Trophoblast cell (in vitro differentiated cells and primary cell): ENCODE data around the gene KLHL18.

Experiments used
- DNase-seq, 2 donors: peaks; one replicate each; pipeline ENCODE4 v3.0.0-alpha.2; 2016
- H2AFZ ChIP-seq: 2 replicates; pipeline ENCODE4 v1.6.1; 2013; ENCODE audit warnings: low read length, moderate library complexity, mild to moderate bottlenecking; ENCODE audit not compliant: insufficient read depth, poor library complexity
- H2AK5ac ChIP-seq: 2 replicates; pipeline ENCODE4 v1.6.1; 2013; ENCODE audit warnings: mild to moderate bottlenecking, low read length
- H2BK120ac ChIP-seq: 2 replicates; pipeline ENCODE4 v1.6.1; 2013; ENCODE audit warnings: low read length, mild to moderate bottlenecking, moderate library complexity; ENCODE audit not compliant: insufficient read depth, poor library complexity
- H2BK12ac ChIP-seq: 2 replicates; pipeline ENCODE4 v1.6.1; 2013; ENCODE audit warnings: mild to moderate bottlenecking, low read length, moderate library complexity
- H2BK5ac ChIP-seq: 2 replicates; pipeline ENCODE4 v1.6.1; 2013; ENCODE audit warnings: low read length, low read depth, moderate library complexity, mild to moderate bottlenecking; ENCODE audit not compliant: poor library complexity
- H3K14ac ChIP-seq: 2 replicates; pipeline ENCODE4 v1.6.1; 2013; ENCODE audit warnings: mild to moderate bottlenecking, low read length
- H3K18ac ChIP-seq: 2 replicates; pipeline ENCODE4 v1.6.1; 2013; ENCODE audit warnings: mild to moderate bottlenecking, low read length
- H3K23ac ChIP-seq: 2 replicates; pipeline ENCODE4 v1.6.1; 2013; ENCODE audit warnings: low read length
- H3K27ac ChIP-seq: 2 replicates; pipeline ENCODE4 v1.5.1; 2013; ENCODE audit warnings: low read depth, mild to moderate bottlenecking, inconsistent platforms, low read length, moderate library complexity
- H3K27me3 ChIP-seq: 2 replicates; pipeline ENCODE4 v1.6.1; 2013; ENCODE audit warnings: inconsistent platforms, mild to moderate bottlenecking, low read length, moderate library complexity; ENCODE audit not compliant: insufficient read depth
- H3K36me3 ChIP-seq, 2 experiments: 1 replicate in 1 of 2; 2 replicates in 1 of 2; pipeline ENCODE4 v1.6.1; 2013; ENCODE audit warnings: low read length in 2 of 2, mild to moderate bottlenecking in 2 of 2, moderate library complexity in 1 of 2; ENCODE audit not compliant: insufficient read depth in 2 of 2, control insufficient read depth in 1 of 2
- H3K4ac ChIP-seq: 2 replicates; pipeline ENCODE4 v1.6.1; 2013; ENCODE audit warnings: low read depth, mild to moderate bottlenecking, low read length, moderate library complexity
- H3K4me1 ChIP-seq, 2 experiments: 1 replicate in 1 of 2; 2 replicates in 1 of 2; pipeline ENCODE4 v1.6.1; 2013; ENCODE audit warnings: low read length in 2 of 2, mild to moderate bottlenecking in 2 of 2, moderate library complexity in 1 of 2; ENCODE audit not compliant: insufficient read depth in 2 of 2, control insufficient read depth in 1 of 2
- H3K4me2 ChIP-seq: 2 replicates; pipeline ENCODE4 v1.6.1; 2013; ENCODE audit warnings: inconsistent platforms, mild to moderate bottlenecking, low read length, moderate library complexity
- H3K4me3 ChIP-seq: 2 replicates; pipeline ENCODE4 v1.5.1; 2013; ENCODE audit warnings: mild to moderate bottlenecking, low read depth, low read length, inconsistent platforms
- H3K79me1 ChIP-seq: one replicate; pipeline ENCODE4 v1.6.1; 2013; ENCODE audit warnings: low read length
- H3K79me2 ChIP-seq: 2 replicates; pipeline ENCODE4 v1.6.1; 2013; ENCODE audit warnings: low read length, mild to moderate bottlenecking; ENCODE audit not compliant: control insufficient read depth, insufficient read depth, poor library complexity
- H3K9ac ChIP-seq: 2 replicates; pipeline ENCODE4 v1.6.1; 2013; ENCODE audit warnings: mild to moderate bottlenecking, low read length
- H3K9me3 ChIP-seq: 2 replicates; pipeline ENCODE4 v1.6.1; 2013; ENCODE audit warnings: low read depth, mild to moderate bottlenecking, control low read depth, inconsistent platforms, low read length; ENCODE audit not compliant: insufficient read depth
- H4K12ac ChIP-seq: 2 replicates; pipeline ENCODE4 v1.6.1; 2013; ENCODE audit warnings: low read depth, mild to moderate bottlenecking, low read length, moderate library complexity
- H4K8ac ChIP-seq: 2 replicates; pipeline ENCODE4 v1.6.1; 2013; ENCODE audit warnings: low read depth, mild to moderate bottlenecking, low read length, moderate library complexity
- H4K91ac ChIP-seq: one replicate; pipeline ENCODE4 v1.6.1; 2013; ENCODE audit warnings: low read depth, mild to moderate bottlenecking, low read length, moderate library complexity
- WGBS: extraction: QIAGEN DNeasy Blood & Tissue Kit; methylation state at CpG from one replicate; pipeline ENCODE4 v1.1.7; 2013; ENCODE audit warnings: missing lambda C conversion rate; ENCODE audit not compliant: insufficient read length, insufficient coverage; ENCODE audit errors: extremely low coverage; 5-methylcytosine and 5-hydroxymethylcytosine counted together

KLHL18 gene

GRCh38 chr3:47348411-47349154 lies 65.8 kb downstream of the KLHL18 start:
- Histone ChIP-seq H2AK5ac (no peak overlapping the region), H2AFZ (no peak overlapping the region), H2BK5ac (no peak overlapping the region), H3K4me1 (peaks cover 0 to 2% of the 10 kb centered on the region in 2 experiments), H4K12ac (no peak overlapping the region), H2BK12ac (no peak overlapping the region), H3K79me2 (no peaks in the 10 kb centered on the region), H4K91ac (no peak overlapping the region), H3K9me3 (peaks cover 2% of the 10 kb centered on the region), H4K8ac (no peak overlapping the region), H3K4ac (no peak overlapping the region), H3K79me1 (no peaks in the 10 kb centered on the region), H3K27me3 (no peaks in the 10 kb centered on the region), H3K36me3 (peaks cover 15% of the 10 kb centered on the region in 2 experiments), H2BK120ac (no peak overlapping the region), H3K4me3 (no peak overlapping the region), H3K14ac (no peak overlapping the region), H3K4me2 (no peak overlapping the region), H3K27ac (no peak overlapping the region), H3K9ac (no peak overlapping the region), H3K18ac (no peak overlapping the region), H3K23ac (no peak overlapping the region)
- no CpG with 5 or more reads among the region's 5 CpGs for WGBS
- DNase-seq: peak in 1 of 2 donors; percentile 28

GRCh38 chr3:47355010-47355409 lies 72.3 kb downstream of the KLHL18 start:
- Histone ChIP-seq H3K4me2 (no peak overlapping the region), H2BK5ac (no peak overlapping the region), H3K18ac (no peak overlapping the region), H4K8ac (no peak overlapping the region), H2BK12ac (no peak overlapping the region), H2AK5ac (no peak overlapping the region), H3K14ac (no peak overlapping the region), H3K27ac (no peak overlapping the region), H3K36me3 (no peaks in the 10 kb centered on the region), H4K12ac (no peak overlapping the region), H2AFZ (no peak overlapping the region), H3K79me1 (no peaks in the 10 kb centered on the region), H3K4ac (no peak overlapping the region), H3K4me3 (no peak overlapping the region), H3K9ac (no peak overlapping the region), H3K4me1 (no peaks in the 10 kb centered on the region), H3K79me2 (no peaks in the 10 kb centered on the region), H4K91ac (no peak overlapping the region), H3K27me3 (no peaks in the 10 kb centered on the region), H2BK120ac (no peak overlapping the region), H3K9me3 (peaks cover 7% of the 10 kb centered on the region), H3K23ac (no peak overlapping the region)
- no CpG with 5 or more reads among the region's 3 CpGs for WGBS
- DNase-seq: no peak

- no peak overlapping the region for H4K12ac ChIP-seq
- DNase-seq: no peak
- no peak overlapping the region for H2AK5ac ChIP-seq
- no peak overlapping the region for H2BK120ac ChIP-seq
- no peak overlapping the region for H3K4ac ChIP-seq
- H3K14ac ChIP-seq: no peak overlapping the region
- H3K79me1 ChIP-seq: no peaks in the 10 kb centered on the region
- H3K4me1 ChIP-seq: no peaks in the 10 kb centered on the region
- no peak overlapping the region for H4K91ac ChIP-seq
- H2AFZ ChIP-seq: no peak overlapping the region
- H3K9me3 ChIP-seq: peaks cover 7% of the 10 kb centered on the region
- no peak overlapping the region for H2BK5ac ChIP-seq
- no peaks in the 10 kb centered on the region for H3K36me3 ChIP-seq
- no peaks in the 10 kb centered on the region for H3K27me3 ChIP-seq
- H3K27ac ChIP-seq: no peak overlapping the region
- no peak overlapping the region for H3K23ac ChIP-seq
- WGBS: no CpG with 5 or more reads among the region's 31 CpGs
- no peak overlapping the region for H4K8ac ChIP-seq
- no peak overlapping the region for H3K4me2 ChIP-seq
- H2BK12ac ChIP-seq: no peak overlapping the region
- H3K4me3 ChIP-seq: no peak overlapping the region
- no peak overlapping the region for H3K18ac ChIP-seq
- H3K9ac ChIP-seq: no peak overlapping the region
- no peaks in the 10 kb centered on the region for H3K79me2 ChIP-seq
Observed at GRCh38 chr3:47356201-47356600, 73.5 kb downstream of the KLHL18 start.

GRCh38 chr3:47359323-47359722 lies 76.6 kb downstream of the KLHL18 start:
- H3K27me3 ChIP-seq: no peaks in the 10 kb centered on the region
- H2AK5ac ChIP-seq: no peak overlapping the region
- H2BK5ac ChIP-seq: no peak overlapping the region
- no peak overlapping the region for H4K8ac ChIP-seq
- H3K36me3 ChIP-seq: no peaks in the 10 kb centered on the region
- no peak overlapping the region for H3K23ac ChIP-seq
- no peak overlapping the region for H3K4me3 ChIP-seq
- no peaks in the 10 kb centered on the region for H3K79me2 ChIP-seq
- no peak for DNase-seq
- no peak overlapping the region for H4K91ac ChIP-seq
- WGBS: no CpG with 5 or more reads among the region's 1 CpG
- H2BK120ac ChIP-seq: no peak overlapping the region
- no peak overlapping the region for H3K9ac ChIP-seq
- H3K4ac ChIP-seq: no peak overlapping the region
- no peak overlapping the region for H3K4me2 ChIP-seq
- H3K9me3 ChIP-seq: peaks cover 7% of the 10 kb centered on the region
- peaks cover 0 to 1% of the 10 kb centered on the region in 2 experiments for H3K4me1 ChIP-seq
- no peaks in the 10 kb centered on the region for H3K79me1 ChIP-seq
- no peak overlapping the region for H3K27ac ChIP-seq
- no peak overlapping the region for H3K18ac ChIP-seq
- H3K14ac ChIP-seq: no peak overlapping the region
- H4K12ac ChIP-seq: no peak overlapping the region
- no peak overlapping the region for H2AFZ ChIP-seq
- no peak overlapping the region for H2BK12ac ChIP-seq
